Upper lobe of left lung (tissue), 4 donors: Measurements from ENCODE around the gene EXOC7.

Source experiments
- POLR2A ChIP-seq, 4 donors: fragments of 450-650 bp; IDR thresholded peaks; one replicate each; pipeline ENCODE4 v1.5.1; 2016 to 2017; ENCODE audit warnings: antibody characterized with exemption in 4 of 4, mild to moderate bottlenecking in 2 of 4
- TF ChIP-seq, protein P1 (sequence below), 6 experiments: fragments of 450-650 bp in 4 of 6; fragments of 200-600 bp in 2 of 6; sonication (generic) in 2 of 6; IDR thresholded peaks; one replicate each; pipeline ENCODE4 v1.5.1; 2016 to 2019; ENCODE audit warnings: antibody characterized with exemption in 6 of 6

DNA sequence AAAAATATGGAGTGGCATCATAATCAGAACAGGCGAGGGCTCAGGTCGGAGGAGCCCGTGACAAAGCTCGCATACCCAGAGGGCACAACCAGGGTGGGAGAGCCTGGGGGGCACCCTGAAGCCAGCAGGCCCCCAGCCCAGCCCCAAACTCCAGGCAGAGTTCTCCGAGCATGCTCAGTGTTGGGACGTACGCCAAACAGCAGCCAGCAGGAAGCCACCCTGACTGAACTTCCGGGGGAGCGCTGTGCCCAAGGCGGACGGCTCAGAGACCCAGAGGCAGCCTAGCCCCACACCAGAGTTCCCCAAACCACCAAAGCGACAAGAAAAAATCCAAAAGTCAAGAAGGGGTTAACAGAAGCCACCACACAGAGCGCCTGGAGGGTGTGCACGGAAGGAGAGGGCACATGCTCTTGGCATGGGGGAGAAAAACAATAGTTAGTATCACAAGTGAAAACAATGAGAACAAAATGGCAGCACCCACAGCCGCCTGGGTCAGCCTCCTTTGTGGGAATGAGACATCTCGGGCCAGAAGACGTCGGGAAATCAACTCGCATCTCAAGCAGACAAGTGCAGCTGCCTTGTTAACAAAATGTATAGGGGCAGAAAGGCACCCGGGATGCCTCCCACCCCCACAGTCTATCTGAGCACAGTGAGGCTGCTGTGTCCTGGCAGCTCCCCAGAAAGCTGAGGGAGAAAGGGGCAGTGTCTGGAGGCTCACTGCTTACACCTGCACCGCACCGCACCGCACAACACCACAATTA is 11.9 kb downstream of the EXOC7 start:
- TF ChIP-seq, protein P1, sequence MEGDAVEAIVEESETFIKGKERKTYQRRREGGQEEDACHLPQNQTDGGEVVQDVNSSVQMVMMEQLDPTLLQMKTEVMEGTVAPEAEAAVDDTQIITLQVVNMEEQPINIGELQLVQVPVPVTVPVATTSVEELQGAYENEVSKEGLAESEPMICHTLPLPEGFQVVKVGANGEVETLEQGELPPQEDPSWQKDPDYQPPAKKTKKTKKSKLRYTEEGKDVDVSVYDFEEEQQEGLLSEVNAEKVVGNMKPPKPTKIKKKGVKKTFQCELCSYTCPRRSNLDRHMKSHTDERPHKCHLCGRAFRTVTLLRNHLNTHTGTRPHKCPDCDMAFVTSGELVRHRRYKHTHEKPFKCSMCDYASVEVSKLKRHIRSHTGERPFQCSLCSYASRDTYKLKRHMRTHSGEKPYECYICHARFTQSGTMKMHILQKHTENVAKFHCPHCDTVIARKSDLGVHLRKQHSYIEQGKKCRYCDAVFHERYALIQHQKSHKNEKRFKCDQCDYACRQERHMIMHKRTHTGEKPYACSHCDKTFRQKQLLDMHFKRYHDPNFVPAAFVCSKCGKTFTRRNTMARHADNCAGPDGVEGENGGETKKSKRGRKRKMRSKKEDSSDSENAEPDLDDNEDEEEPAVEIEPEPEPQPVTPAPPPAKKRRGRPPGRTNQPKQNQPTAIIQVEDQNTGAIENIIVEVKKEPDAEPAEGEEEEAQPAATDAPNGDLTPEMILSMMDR (IDR thresholded peaks at IDR 0.05), result no peak
- no peak for TF ChIP-seq POLR2A (IDR thresholded peaks at IDR 0.05)
